ENCODE measurements around the gene UBASH3B.

Gene UBASH3B

DNA sequence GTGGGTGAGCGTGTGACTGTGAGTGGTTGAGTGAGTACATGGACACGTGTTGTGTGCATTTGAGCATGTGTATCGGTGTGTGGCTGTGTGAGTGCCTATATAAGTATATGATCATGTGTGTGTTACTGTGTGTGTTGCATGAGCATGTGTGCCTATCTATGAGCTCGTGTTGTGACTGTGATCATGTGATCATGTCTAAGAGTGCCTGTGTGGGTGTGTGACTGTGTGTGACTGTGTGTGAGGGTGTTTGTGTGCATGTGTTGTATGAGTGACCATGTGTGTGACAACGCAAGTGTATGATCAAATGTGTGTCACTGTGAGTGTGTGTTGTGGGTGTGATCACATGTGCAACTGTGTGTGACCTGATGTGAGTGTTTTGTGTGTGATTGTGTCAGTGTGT lies 88.8 kb downstream of the UBASH3B start:
- no peaks in the 10 kb centered on the region for H3K36me3 ChIP-seq (ENCODE audit: control insufficient read depth, insufficient read depth, low read length)
- no peaks in the 10 kb centered on the region for H3K9me3 ChIP-seq (ENCODE audit: control insufficient read depth, low read length)
- TF ChIP-seq, protein P1, sequence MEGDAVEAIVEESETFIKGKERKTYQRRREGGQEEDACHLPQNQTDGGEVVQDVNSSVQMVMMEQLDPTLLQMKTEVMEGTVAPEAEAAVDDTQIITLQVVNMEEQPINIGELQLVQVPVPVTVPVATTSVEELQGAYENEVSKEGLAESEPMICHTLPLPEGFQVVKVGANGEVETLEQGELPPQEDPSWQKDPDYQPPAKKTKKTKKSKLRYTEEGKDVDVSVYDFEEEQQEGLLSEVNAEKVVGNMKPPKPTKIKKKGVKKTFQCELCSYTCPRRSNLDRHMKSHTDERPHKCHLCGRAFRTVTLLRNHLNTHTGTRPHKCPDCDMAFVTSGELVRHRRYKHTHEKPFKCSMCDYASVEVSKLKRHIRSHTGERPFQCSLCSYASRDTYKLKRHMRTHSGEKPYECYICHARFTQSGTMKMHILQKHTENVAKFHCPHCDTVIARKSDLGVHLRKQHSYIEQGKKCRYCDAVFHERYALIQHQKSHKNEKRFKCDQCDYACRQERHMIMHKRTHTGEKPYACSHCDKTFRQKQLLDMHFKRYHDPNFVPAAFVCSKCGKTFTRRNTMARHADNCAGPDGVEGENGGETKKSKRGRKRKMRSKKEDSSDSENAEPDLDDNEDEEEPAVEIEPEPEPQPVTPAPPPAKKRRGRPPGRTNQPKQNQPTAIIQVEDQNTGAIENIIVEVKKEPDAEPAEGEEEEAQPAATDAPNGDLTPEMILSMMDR (IDR thresholded peaks at IDR 0.05) = no peak
- no peak overlapping the region for H3K9ac ChIP-seq
- H2AFZ ChIP-seq = no peak overlapping the region
- H3K4me3 ChIP-seq (ENCODE audit: low read depth, low read length) = no peak overlapping the region
- H3K4me2 ChIP-seq (ENCODE audit: low read length) = no peak overlapping the region
- H3K4me1 ChIP-seq = no peaks in the 10 kb centered on the region
- H3K27me3 ChIP-seq (ENCODE audit: control insufficient read depth, insufficient read depth, low read length) = no peaks in the 10 kb centered on the region
- H3K79me2 ChIP-seq = no peaks in the 10 kb centered on the region
- no peak overlapping the region for H3K27ac ChIP-seq

DNA sequence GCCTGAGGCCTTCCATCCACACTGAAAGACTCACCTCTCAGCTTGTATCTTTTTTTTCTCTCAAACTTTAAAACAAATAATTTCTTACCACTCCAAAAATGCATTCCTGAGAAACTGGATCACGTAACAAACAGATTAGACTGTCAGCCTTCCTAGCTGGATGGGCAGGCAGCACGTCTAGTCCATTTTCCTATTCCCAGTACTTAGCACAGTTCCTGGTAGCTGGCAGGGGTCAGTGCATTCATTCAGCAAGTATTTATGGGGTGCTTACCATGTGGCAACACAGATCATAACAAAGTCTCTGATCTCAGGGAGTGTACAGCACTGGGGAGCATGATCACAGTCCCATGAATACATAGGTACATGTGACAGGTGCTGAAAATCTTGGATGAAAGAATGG lies 89.6 kb downstream of the UBASH3B start:
- no peak overlapping the region for H3K27ac ChIP-seq
- H3K4me2 ChIP-seq (ENCODE audit: low read length) = no peak overlapping the region
- H3K9ac ChIP-seq = no peak overlapping the region

GRCh38 chr11:122746050-122746478 lies 90.5 kb downstream of the UBASH3B start:
- Histone ChIP-seq H3K79me2 (no peaks in the 10 kb centered on the region), H3K36me3 (ENCODE audit: control insufficient read depth, insufficient read depth, low read length) (no peaks in the 10 kb centered on the region), H3K4me2 (ENCODE audit: low read length) (no peak overlapping the region), H3K9ac (no peak overlapping the region), H3K4me1 (no peaks in the 10 kb centered on the region), H3K9me3 (ENCODE audit: control insufficient read depth, low read length) (no peaks in the 10 kb centered on the region), H3K4me3 (ENCODE audit: low read depth, low read length) (no peak overlapping the region), H2AFZ (no peak overlapping the region), H3K27ac (no peak overlapping the region), H3K27me3 (ENCODE audit: control insufficient read depth, insufficient read depth, low read length) (no peaks in the 10 kb centered on the region)
- TF ChIP-seq, protein P1 (IDR thresholded peaks at IDR 0.05) = no peak

More for the DNA sequence above, 89.6 kb downstream of the UBASH3B start:
- Histone ChIP-seq H3K27me3 (ENCODE audit: control insufficient read depth, insufficient read depth, low read length) (no peaks in the 10 kb centered on the region), H2AFZ (no peak overlapping the region), H3K79me2 (no peaks in the 10 kb centered on the region), H3K4me3 (ENCODE audit: low read depth, low read length) (no peak overlapping the region), H3K36me3 (ENCODE audit: control insufficient read depth, insufficient read depth, low read length) (no peaks in the 10 kb centered on the region), H3K9me3 (ENCODE audit: control insufficient read depth, low read length) (no peaks in the 10 kb centered on the region), H3K4me1 (no peaks in the 10 kb centered on the region)
- TF ChIP-seq, protein P1 (IDR thresholded peaks at IDR 0.05) = no peak

GRCh38 chr11:122746611-122747244 lies 91.2 kb downstream of the UBASH3B start:
- H2AFZ ChIP-seq = no peak overlapping the region
- H3K4me2 ChIP-seq (ENCODE audit: low read length) = no peak overlapping the region
- H3K27me3 ChIP-seq (ENCODE audit: control insufficient read depth, insufficient read depth, low read length) = no peaks in the 10 kb centered on the region
- H3K4me3 ChIP-seq (ENCODE audit: low read depth, low read length) = no peak overlapping the region
- H3K27ac ChIP-seq = no peak overlapping the region
- no peak overlapping the region for H3K9ac ChIP-seq
- TF ChIP-seq, protein P1 (IDR thresholded peaks at IDR 0.05) = no peak
- H3K4me1 ChIP-seq = no peaks in the 10 kb centered on the region
- H3K79me2 ChIP-seq = no peaks in the 10 kb centered on the region
- no peaks in the 10 kb centered on the region for H3K9me3 ChIP-seq (ENCODE audit: control insufficient read depth, low read length)
- H3K36me3 ChIP-seq (ENCODE audit: control insufficient read depth, insufficient read depth, low read length) = no peaks in the 10 kb centered on the region

DNA sequence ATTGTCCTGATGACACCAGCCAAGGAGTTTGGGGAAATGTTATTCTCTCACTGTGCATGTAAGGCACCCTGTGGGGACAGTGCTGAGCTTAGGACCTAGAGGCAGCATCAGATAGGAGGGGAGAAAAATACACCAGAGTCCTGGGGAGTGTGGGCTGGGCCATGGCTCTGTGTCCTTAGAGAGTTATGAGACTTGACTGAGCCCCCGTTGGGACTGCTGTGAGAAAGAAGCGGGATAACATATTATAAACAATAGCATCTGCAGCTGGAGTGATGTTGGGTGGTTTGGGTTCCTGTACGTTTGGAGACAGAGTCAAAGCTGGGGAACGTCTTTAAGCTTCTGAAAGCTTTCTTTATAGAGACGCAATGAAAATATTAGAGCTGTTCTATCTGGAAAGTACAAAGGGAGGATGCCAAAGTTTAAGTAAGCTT lies 91.8 kb downstream of the UBASH3B start:
- Histone ChIP-seq H3K4me1 (no peaks in the 10 kb centered on the region), H3K9ac (no peak overlapping the region), H3K27me3 (ENCODE audit: control insufficient read depth, insufficient read depth, low read length) (no peaks in the 10 kb centered on the region), H2AFZ (no peak overlapping the region), H3K4me2 (ENCODE audit: low read length) (no peak overlapping the region), H3K27ac (no peak overlapping the region), H3K36me3 (ENCODE audit: control insufficient read depth, insufficient read depth, low read length) (no peaks in the 10 kb centered on the region), H3K9me3 (ENCODE audit: control insufficient read depth, low read length) (no peaks in the 10 kb centered on the region), H3K4me3 (ENCODE audit: low read depth, low read length) (no peak overlapping the region), H3K79me2 (no peaks in the 10 kb centered on the region)
- TF ChIP-seq, protein P1 (IDR thresholded peaks at IDR 0.05) = no peak

Data from parathyroid adenoma (tissue), 2 donors.